T-cell (primary cell): Measurements from ENCODE around the gene CD70. TPM values are rescaled to one million over a fixed set of nuclear protein-coding genes. Genes with fewer than 3 reads are reported as not detected.

Source experiments
- ATAC-seq, 4 experiments: fragments of 200-7000 bp in 3 of 4; fragments of 150-1000 bp in 1 of 4; cut with Tn5 transposase; replicated peaks in 1 of 4; 1 replicate in 3 of 4; 2 replicates in 1 of 4; pipeline ENCODE4 v1.10.0; 2021; ENCODE audit warnings: moderate library complexity in 3 of 4, mild to moderate bottlenecking in 2 of 4, moderate number of reproducible peaks in 1 of 4
- CTCF ChIA-PET, 2 donors: fragments of 300-600 bp; sonication (Branson Sonifier 250); formaldehyde crosslinking; loops; one replicate each; lab custom pipeline; 2022; ENCODE audit warnings: antibody characterized with exemption in 2 of 2; lab: Charles Lee
- POLR2A ChIA-PET, 2 donors: fragments of 300-600 bp; sonication (Branson Sonifier 250); formaldehyde crosslinking; loops; one replicate each; lab custom pipeline; 2022; ENCODE audit warnings: antibody characterized with exemption in 2 of 2; lab: Charles Lee
- DNase-seq, 35 experiments: peaks; one replicate each; pipeline versions ENCODE4 v3.0.0 to v3.0.0-alpha.2; 2013 to 2023
- H3K27ac ChIP-seq: one replicate; pipeline ENCODE4 v1.5.1; 2013; ENCODE audit warnings: low read length
- H3K27me3 ChIP-seq, 2 experiments: replicated peaks in 1 of 2; 1 replicate in 1 of 2; 2 replicates in 1 of 2; pipeline versions ENCODE4 v1.6.1 to v1.7.0; 2013; ENCODE audit warnings: low read length in 1 of 2, mixed read lengths in 1 of 2; ENCODE audit not compliant: control insufficient read depth in 2 of 2, insufficient read depth in 2 of 2; ENCODE audit errors: extremely low read depth in 1 of 2
- H3K36me3 ChIP-seq, 2 donors: 1 replicate in 1 of 2; 2 replicates in 1 of 2; pipeline versions ENCODE4 v1.6.1 to v1.7.0; 2013; ENCODE audit warnings: low read length in 1 of 2; ENCODE audit not compliant: control insufficient read depth in 2 of 2, insufficient read depth in 1 of 2; ENCODE audit errors: extremely low read depth in 1 of 2
- H3K4me1 ChIP-seq, 2 experiments: 1 replicate in 1 of 2; 2 replicates in 1 of 2; pipeline versions ENCODE4 v1.6.1 to v1.7.0; 2013; ENCODE audit warnings: low read length in 2 of 2, mixed read lengths in 1 of 2; ENCODE audit not compliant: insufficient read depth in 2 of 2, control insufficient read depth in 1 of 2; ENCODE audit errors: extremely low read depth in 1 of 2
- H3K4me3 ChIP-seq, 2 donors: 1 replicate in 1 of 2; 2 replicates in 1 of 2; pipeline versions ENCODE4 v1.5.1 to v1.7.0; 2013; ENCODE audit warnings: mild to moderate bottlenecking in 2 of 2, low read length in 1 of 2, moderate library complexity in 1 of 2; ENCODE audit not compliant: control insufficient read depth in 1 of 2; ENCODE audit errors: extremely low read depth in 1 of 2
- H3K9me3 ChIP-seq: 2 replicates; pipeline ENCODE4 v1.7.0; 2013
- H3K27ac Mint-ChIP-seq, 2 donors: one replicate each; pipeline ENCODE4 v1.8.0; 2020 to 2021; ENCODE audit warnings: mild to moderate bottlenecking in 2 of 2, mixed read lengths in 2 of 2
- H3K27me3 Mint-ChIP-seq, 2 donors: one replicate each; pipeline ENCODE4 v1.8.0; 2021 to 2022; ENCODE audit warnings: mixed read lengths in 2 of 2
- H3K36me3 Mint-ChIP-seq: one replicate; pipeline ENCODE4 v1.8.0; 2021; ENCODE audit warnings: mixed read lengths
- H3K4me1 Mint-ChIP-seq, 3 donors: one replicate each; pipeline ENCODE4 v1.8.0; 2020 to 2022; ENCODE audit warnings: mixed read lengths in 3 of 3, mild to moderate bottlenecking in 1 of 3
- H3K4me3 Mint-ChIP-seq, 3 donors: one replicate each; pipeline ENCODE4 v1.8.0; 2020 to 2022; ENCODE audit warnings: mild to moderate bottlenecking in 3 of 3, mixed read lengths in 3 of 3, moderate library complexity in 3 of 3
- H3K9me3 Mint-ChIP-seq, 3 donors: one replicate each; pipeline ENCODE4 v1.8.0; 2020 to 2022; ENCODE audit warnings: mixed read lengths in 3 of 3
- WGBS: methylation state at CpG from one replicate; pipeline ENCODE4 v1.1.5; 2013; ENCODE audit warnings: missing lambda C conversion rate; ENCODE audit not compliant: insufficient coverage; 5-methylcytosine and 5-hydroxymethylcytosine counted together
- total RNA-seq, 35 experiments: library from RNA in 6 of 35; stranded (reverse) in 6 of 35; fragments of 120-200 nt in 1 of 35; gene quantifications; one replicate each; pipeline versions ENCODE4 v1.2.1 to v1.2.4 and lab custom pipeline; 2013 to 2026

CD70 gene
- total RNA-seq, 5 donors from 2014 or later (not counting 1 experiment from before 2014, with no cell fraction given): 1.9 to 4.3 (median 2.0) TPM

DNA sequence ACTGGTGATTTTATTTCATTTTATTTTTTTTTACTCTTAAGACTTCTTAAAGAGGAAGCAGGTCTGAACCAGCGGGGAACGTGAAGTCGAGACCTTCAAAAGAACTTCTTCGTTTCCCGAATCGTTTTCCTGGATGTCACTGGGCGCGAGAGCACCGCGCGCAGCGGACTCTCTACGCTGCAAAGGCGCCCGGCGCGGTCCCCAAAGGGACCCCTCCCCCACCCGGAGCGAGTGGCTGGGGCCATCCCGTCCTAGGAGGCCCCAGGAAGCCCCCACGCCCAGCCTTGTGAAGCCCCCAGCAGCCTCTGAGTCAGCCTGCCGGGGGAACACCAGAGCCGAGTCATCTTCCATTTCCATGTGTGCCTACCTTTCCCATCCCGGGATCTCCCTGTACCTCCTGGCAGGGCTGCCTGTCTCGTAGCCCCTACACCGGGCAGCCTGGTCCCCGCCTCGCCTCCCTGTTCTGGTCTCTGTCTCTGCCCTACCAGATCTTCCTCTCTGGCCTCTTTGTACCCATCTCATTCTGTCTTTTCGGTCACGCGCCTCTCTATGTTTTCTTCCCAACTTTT is 608 bp downstream of the CD70 start:
- CTCF ChIA-PET: no interaction called here
- H3K9me3 Mint-ChIP-seq: no peaks in the 10 kb centered on the region
- peak overlapping the region in 1 of 2 donors; percentile 74 for H3K27ac Mint-ChIP-seq
- Histone ChIP-seq H3K4me1 (peaks cover 9 to 56% of the 10 kb centered on the region in 2 experiments), H3K36me3 (no peaks in the 10 kb centered on the region), H3K27ac (peak overlapping the region; percentile 12), H3K27me3 (peaks cover 22 to 71% of the 10 kb centered on the region in 2 experiments), H3K9me3 (no peaks in the 10 kb centered on the region), H3K4me3 (peak overlapping the region; percentile 47 to 62)
- H3K4me3 Mint-ChIP-seq: peak overlapping the region; percentile 71 to 83 (median 80)
- H3K27me3 Mint-ChIP-seq: peaks cover 58 to 71% of the 10 kb centered on the region in 2 donors
- POLR2A ChIA-PET: no interaction called here
- peak in 3 of 4 experiments; percentile 14 to 27 (median 22) for ATAC-seq
- WGBS: 5% methylated on average over 28 of the region's 31 CpGs
- peaks cover 50 to 57% (median 56%) of the 10 kb centered on the region in 3 donors for H3K4me1 Mint-ChIP-seq
- no peaks in the 10 kb centered on the region for H3K36me3 Mint-ChIP-seq
- DNase-seq: peak in 2 of 35 experiments; percentile 8 to 29

- Mint-ChIP-seq H3K36me3 (no peaks in the 10 kb centered on the region), H3K9me3 (no peaks in the 10 kb centered on the region), H3K4me1 (peaks cover 50 to 57% (median 56%) of the 10 kb centered on the region in 3 donors), H3K27me3 (peaks cover 58 to 72% of the 10 kb centered on the region in 2 donors), H3K4me3 (peak overlapping the region; percentile 71 to 83 (median 80)), H3K27ac (peak overlapping the region in 1 of 2 donors; percentile 74)
- CTCF ChIA-PET: no interaction called here
- POLR2A ChIA-PET: no interaction called here
- Histone ChIP-seq H3K9me3 (no peaks in the 10 kb centered on the region), H3K36me3 (no peaks in the 10 kb centered on the region), H3K4me3 (peak overlapping the region; percentile 47 to 62), H3K4me1 (peaks cover 9 to 56% of the 10 kb centered on the region in 2 experiments), H3K27ac (no peak overlapping the region), H3K27me3 (peaks cover 22 to 77% of the 10 kb centered on the region in 2 experiments)
- WGBS: 26% methylated on average over 7 of the region's 16 CpGs
- DNase-seq (no peak), ATAC-seq (no peak)
These were observed 1.2 kb downstream of the CD70 start for GRCh38 chr19:6589711-6590257.

- Histone ChIP-seq H3K9me3 (no peaks in the 10 kb centered on the region), H3K27ac (no peak overlapping the region), H3K4me1 (peaks cover 9 to 56% of the 10 kb centered on the region in 2 experiments), H3K36me3 (no peaks in the 10 kb centered on the region), H3K4me3 (peak overlapping the region in 1 of 2 donors; percentile 36), H3K27me3 (peaks cover 19 to 86% of the 10 kb centered on the region in 2 experiments)
- Mint-ChIP-seq H3K9me3 (no peaks in the 10 kb centered on the region), H3K27ac (peak overlapping the region in 1 of 2 donors; percentile 63), H3K4me1 (peaks cover 50 to 57% (median 55%) of the 10 kb centered on the region in 3 donors), H3K4me3 (peak overlapping the region; percentile 52 to 83 (median 80)), H3K27me3 (peaks cover 53 to 67% of the 10 kb centered on the region in 2 donors), H3K36me3 (no peaks in the 10 kb centered on the region)
- WGBS: 1% methylated on average over 9 of the region's 20 CpGs
- DNase-seq (peak in 1 of 35 experiments; percentile 23), ATAC-seq (no peak)
- ChIA-PET POLR2A (no interaction called here), CTCF (interaction anchor here in 1 of 2 donors (0.5 kb wide), 1 partner anchor 49 kb away, joined by 3 read pairs; no protein-coding TSS in a partner anchor)
These were observed 2.2 kb downstream of the CD70 start for GRCh38 chr19:6588508-6589345.

DNA sequence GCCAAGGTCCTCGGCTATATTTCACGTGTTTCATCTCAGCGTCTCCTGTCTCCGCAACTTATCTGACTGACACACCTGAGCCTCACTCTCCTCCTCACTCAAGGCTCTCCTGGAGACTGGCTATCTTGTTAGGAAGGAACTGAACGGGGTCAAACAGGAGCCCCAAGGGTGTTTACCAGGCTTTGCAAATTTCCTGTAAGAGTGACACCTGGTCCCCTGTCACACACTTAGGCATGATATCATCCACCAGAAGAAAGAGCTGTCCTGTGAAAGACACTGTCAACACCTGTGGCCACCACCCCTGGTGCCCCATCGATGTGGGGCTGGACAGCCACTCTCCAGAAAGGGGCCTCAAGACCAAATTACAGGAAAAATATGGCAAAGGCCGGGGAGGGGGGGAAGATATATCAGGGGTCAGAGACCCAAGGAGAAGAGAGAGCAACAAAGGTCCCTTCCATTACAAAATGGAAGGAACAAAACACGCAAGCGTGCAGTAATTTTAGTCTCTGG is 2.9 kb downstream of the CD70 start:
- 52% methylated on average over 2 of the region's 9 CpGs for WGBS
- Mint-ChIP-seq H3K4me1 (peaks cover 50 to 57% (median 54%) of the 10 kb centered on the region in 3 donors), H3K36me3 (no peaks in the 10 kb centered on the region), H3K4me3 (peak overlapping the region; percentile 52 to 83 (median 80)), H3K9me3 (no peaks in the 10 kb centered on the region), H3K27me3 (peaks cover 51 to 65% of the 10 kb centered on the region in 2 donors), H3K27ac (peak overlapping the region in 1 of 2 donors; percentile 63)
- ATAC-seq: no peak
- no peak for DNase-seq
- Histone ChIP-seq H3K9me3 (no peaks in the 10 kb centered on the region), H3K27me3 (peaks cover 17 to 86% of the 10 kb centered on the region in 2 experiments), H3K27ac (no peak overlapping the region), H3K4me3 (no peak overlapping the region), H3K36me3 (no peaks in the 10 kb centered on the region), H3K4me1 (peaks cover 9 to 54% of the 10 kb centered on the region in 2 experiments)
- CTCF ChIA-PET: no interaction called here
- POLR2A ChIA-PET: no interaction called here

- peaks cover 9 to 51% of the 10 kb centered on the region in 2 experiments for H3K4me1 ChIP-seq
- H3K27me3 ChIP-seq: peaks cover 17 to 86% of the 10 kb centered on the region in 2 experiments
- H3K27ac Mint-ChIP-seq: peak overlapping the region; percentile 29 to 32
- DNase-seq: peak in 2 of 35 experiments; percentile 8 to 30
- no peaks in the 10 kb centered on the region for H3K36me3 ChIP-seq
- peaks cover 47 to 51% (median 50%) of the 10 kb centered on the region in 3 donors for H3K4me1 Mint-ChIP-seq
- POLR2A ChIA-PET: no interaction called here
- H3K27me3 Mint-ChIP-seq: peaks cover 47 to 62% of the 10 kb centered on the region in 2 donors
- WGBS: 6% methylated on average over 22 of the region's 27 CpGs
- peak overlapping the region; percentile 48 to 83 (median 80) for H3K4me3 Mint-ChIP-seq
- no peaks in the 10 kb centered on the region for H3K36me3 Mint-ChIP-seq
- CTCF ChIA-PET: interaction anchor here in 1 of 2 donors (0.7 kb wide), 1 partner anchor 12 kb away, joined by 4 read pairs; no protein-coding TSS in a partner anchor
- ATAC-seq: peak; percentile 32 to 54 (median 36)
- H3K4me3 ChIP-seq: peak overlapping the region in 1 of 2 donors; percentile 25
- H3K27ac ChIP-seq: no peak overlapping the region
- no peaks in the 10 kb centered on the region for H3K9me3 Mint-ChIP-seq
- no peaks in the 10 kb centered on the region for H3K9me3 ChIP-seq
These were observed 3.7 kb downstream of the CD70 start for GRCh38 chr19:6587093-6587820.
